ENCODE data around the gene DDX5. TPM values are rescaled to one million over a fixed set of nuclear protein-coding genes. Genes with fewer than 3 reads are reported as not detected.

The DDX5 gene
- polyA plus RNA-seq, 1 of the 3 experiments (the other 2 are of a cell fraction): 1,642 TPM

- no peak overlapping the region for H3K27ac ChIP-seq (ENCODE audit: low read depth in 2 of 2, low read length in 1 of 2)
- H2AFZ ChIP-seq (ENCODE audit: low read depth): no peak overlapping the region
- WGBS (ENCODE audit: low lambda C conversion rate): 96% methylated on average over 4 of the region's 4 CpGs
- no peak for DNase-seq
- H3K9me3 ChIP-seq: no peaks in the 10 kb centered on the region
- H3K4me1 ChIP-seq (ENCODE audit: control insufficient read depth in 1 of 2, insufficient read depth in 2 of 2, low read depth in 1 of 2, low read length in 1 of 2): no peaks in the 10 kb centered on the region
- peaks cover 67% of the 10 kb centered on the region for H3F3A ChIP-seq (replicated peaks; ENCODE audit: insufficient read depth)
- no peaks in the 10 kb centered on the region for H3K9me2 ChIP-seq
- ChIA-PET CTCF (interaction anchor here (1.2 kb wide), 1 partner anchor 17 kb away, joined by 3 read pairs; no protein-coding TSS in a partner anchor), POLR2A (no interaction called here)
- peaks cover 65 to 95% of the 10 kb centered on the region in 2 experiments for H3K36me3 ChIP-seq (replicated peaks in 1 of 2; ENCODE audit: control insufficient read depth in 1 of 2, insufficient read depth in 2 of 2, low read length in 1 of 2)
- TF ChIP-seq MEF2A (IDR thresholded peaks at IDR 0.05; ENCODE audit: borderline replicate concordance, low read depth) (no peak), FOSL2 (IDR thresholded peaks at IDR 0.05; ENCODE audit: borderline replicate concordance, low read depth) (no peak), GABPA (IDR thresholded peaks at IDR 0.05; ENCODE audit: low read depth) (no peak), RAD21 (IDR thresholded peaks at IDR 0.05; ENCODE audit: low read length) (no peak), RXRA (IDR thresholded peaks at IDR 0.05; ENCODE audit: borderline replicate concordance, low read depth) (no peak), FOXM1 (IDR thresholded peaks at IDR 0.05; ENCODE audit: low read depth) (no peak), SIN3A (IDR thresholded peaks at IDR 0.05; ENCODE audit: borderline replicate concordance, low read depth, low read length) (no peak), POLR2AphosphoS5 (IDR thresholded peaks at IDR 0.05; ENCODE audit: low read depth, low read length) (no peak)
- TF ChIP-seq, protein P1, sequence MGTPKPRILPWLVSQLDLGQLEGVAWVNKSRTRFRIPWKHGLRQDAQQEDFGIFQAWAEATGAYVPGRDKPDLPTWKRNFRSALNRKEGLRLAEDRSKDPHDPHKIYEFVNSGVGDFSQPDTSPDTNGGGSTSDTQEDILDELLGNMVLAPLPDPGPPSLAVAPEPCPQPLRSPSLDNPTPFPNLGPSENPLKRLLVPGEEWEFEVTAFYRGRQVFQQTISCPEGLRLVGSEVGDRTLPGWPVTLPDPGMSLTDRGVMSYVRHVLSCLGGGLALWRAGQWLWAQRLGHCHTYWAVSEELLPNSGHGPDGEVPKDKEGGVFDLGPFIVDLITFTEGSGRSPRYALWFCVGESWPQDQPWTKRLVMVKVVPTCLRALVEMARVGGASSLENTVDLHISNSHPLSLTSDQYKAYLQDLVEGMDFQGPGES (IDR thresholded peaks at IDR 0.05; ENCODE audit: low read depth, low read length): no peak
- H3K27me3 ChIP-seq (ENCODE audit: insufficient read depth): no peaks in the 10 kb centered on the region
- H3K79me2 ChIP-seq (ENCODE audit: insufficient read depth): peaks cover 91% of the 10 kb centered on the region
- no peak overlapping the region for H3K4me3 ChIP-seq (ENCODE audit: low read depth in 2 of 2, low read length in 1 of 2)
- H3K4me2 ChIP-seq: no peak overlapping the region
- no peak overlapping the region for H3K9ac ChIP-seq
- H4K20me1 ChIP-seq (ENCODE audit: insufficient read depth): peaks cover 6% of the 10 kb centered on the region; the same call in 1 of the 2 replicates
These were observed 49.2 kb upstream of the DDX5 start for GRCh38 chr17:64555281-64555680.

- POLR2A ChIA-PET: interaction anchor here (0.6 to 0.9 kb wide), 2 partner anchors 47 to 107 kb away, joined by 3 read pairs; partner anchors contain the start of gene CEP95
- peaks cover 67 to 100% of the 10 kb centered on the region in 2 experiments for H3K36me3 ChIP-seq (replicated peaks in 1 of 2; ENCODE audit: control insufficient read depth in 1 of 2, insufficient read depth in 2 of 2, low read length in 1 of 2)
These were observed 48.0 kb upstream of the DDX5 start for GRCh38 chr17:64554028-64554637.

DNA sequence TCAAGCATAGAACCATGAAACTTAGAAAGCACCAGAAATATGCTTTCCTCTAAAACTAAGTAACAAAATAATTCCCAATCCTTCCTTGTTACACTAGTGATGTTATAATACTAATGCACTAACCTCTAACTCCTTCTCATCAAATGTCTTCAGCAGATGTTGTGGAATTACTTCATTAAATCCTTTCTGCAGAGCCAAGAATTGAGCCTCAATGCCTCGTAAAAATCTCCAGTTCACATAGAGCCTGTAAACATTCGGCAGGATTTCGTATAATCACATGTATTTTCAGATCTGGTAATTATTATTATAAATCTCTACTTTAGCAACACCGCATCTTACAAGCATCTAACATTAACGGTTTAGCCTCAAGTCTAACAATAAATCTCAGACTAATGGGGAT lies 45.4 kb upstream of the DDX5 start:
- POLR2A ChIA-PET: interaction anchor here (0.8 kb wide), 1 partner anchor 17 kb away, joined by 3 read pairs; no protein-coding TSS in a partner anchor
- Histone ChIP-seq H3K9ac (no peak overlapping the region), H3K4me3 (ENCODE audit: low read depth in 2 of 2, low read length in 1 of 2) (no peak overlapping the region), H3K9me3 (no peaks in the 10 kb centered on the region), H2AFZ (ENCODE audit: low read depth) (no peak overlapping the region), H3F3A (replicated peaks; ENCODE audit: insufficient read depth) (peaks cover 77% of the 10 kb centered on the region), H4K20me1 (ENCODE audit: insufficient read depth) (0 out of 2 replicates have a peak, but pooled peaks cover 5% of the 10 kb centered on the region), H3K27me3 (ENCODE audit: insufficient read depth) (no peaks in the 10 kb centered on the region), H3K27ac (ENCODE audit: low read depth in 2 of 2, low read length in 1 of 2) (no peak overlapping the region), H3K36me3 (replicated peaks in 1 of 2; ENCODE audit: control insufficient read depth in 1 of 2, insufficient read depth in 2 of 2, low read length in 1 of 2) (peaks cover 67 to 99% of the 10 kb centered on the region in 2 experiments), H3K79me2 (ENCODE audit: insufficient read depth) (peaks cover 93% of the 10 kb centered on the region), H3K4me1 (ENCODE audit: control insufficient read depth in 1 of 2, insufficient read depth in 2 of 2, low read depth in 1 of 2, low read length in 1 of 2) (no peaks in the 10 kb centered on the region), H3K9me2 (no peaks in the 10 kb centered on the region), H3K4me2 (no peak overlapping the region)
- no peak for TF ChIP-seq TAF1 (IDR thresholded peaks at IDR 0.05; ENCODE audit: borderline replicate concordance, low read depth, low read length)
- TF ChIP-seq NRF1 (IDR thresholded peaks at IDR 0.05; ENCODE audit: low read depth, low read length): no peak
- TF ChIP-seq RFX5 (IDR thresholded peaks at IDR 0.05; ENCODE audit: low read length): no peak
- TF ChIP-seq MAX (IDR thresholded peaks at IDR 0.05; ENCODE audit: low read depth): no peak
- no peak for TF ChIP-seq USF1 (IDR thresholded peaks at IDR 0.05; ENCODE audit: borderline replicate concordance, low read depth)
- TF ChIP-seq RAD21 (IDR thresholded peaks at IDR 0.05; ENCODE audit: low read length): no peak
- no peak for TF ChIP-seq CHD2 (IDR thresholded peaks at IDR 0.05; ENCODE audit: low read length, partially characterized antibody)
- TF ChIP-seq, protein P1 (IDR thresholded peaks at IDR 0.05; ENCODE audit: low read depth, low read length): no peak
- no peak for TF ChIP-seq FOXJ3 (CRISPR knock-in tag; IDR thresholded peaks at IDR 0.05)
- CTCF ChIA-PET: no interaction called here
- no peak for DNase-seq
- 97% methylated on average over 5 of the region's 5 CpGs for WGBS (ENCODE audit: low lambda C conversion rate)

More at GRCh38 chr17:64554028-64554637, 48.0 kb upstream of the DDX5 start:
- Histone ChIP-seq H3K79me2 (ENCODE audit: insufficient read depth) (peaks cover 93% of the 10 kb centered on the region), H3F3A (replicated peaks; ENCODE audit: insufficient read depth) (peaks cover 73% of the 10 kb centered on the region), H3K9ac (no peak overlapping the region), H3K9me3 (no peaks in the 10 kb centered on the region), H3K9me2 (no peaks in the 10 kb centered on the region), H3K4me2 (no peak overlapping the region), H3K27me3 (ENCODE audit: insufficient read depth) (no peaks in the 10 kb centered on the region), H4K20me1 (ENCODE audit: insufficient read depth) (peaks cover 6% of the 10 kb centered on the region; the same call in 1 of the 2 replicates), H3K4me3 (ENCODE audit: low read depth in 2 of 2, low read length in 1 of 2) (no peak overlapping the region), H3K27ac (ENCODE audit: low read depth in 2 of 2, low read length in 1 of 2) (no peak overlapping the region), H2AFZ (ENCODE audit: low read depth) (no peak overlapping the region), H3K4me1 (ENCODE audit: control insufficient read depth in 1 of 2, insufficient read depth in 2 of 2, low read depth in 1 of 2, low read length in 1 of 2) (no peaks in the 10 kb centered on the region)
- TF ChIP-seq NRF1 (IDR thresholded peaks at IDR 0.05; ENCODE audit: low read depth, low read length): no peak
- no peak for TF ChIP-seq YY1 (IDR thresholded peaks at IDR 0.05; ENCODE audit: low read depth)
- CTCF ChIA-PET: interaction anchor here (1.0 to 1.3 kb wide), 3 partner anchors 10 to 23 kb away, joined by 3 read pairs; no protein-coding TSS in a partner anchor
- DNase-seq: no peak
